HG02623 (cell line): ENCODE data around the gene VWA2.

Source experiments
- ATAC-seq: cut with Tn5 transposase; IDR thresholded peaks from one replicate; pipeline ENCODE4 v1.9.1; 2021; ENCODE audit warnings: moderate library complexity; ENCODE audit not compliant: unreplicated experiment

Gene VWA2

GRCh38 chr10:114274616-114275453 is 35.8 kb downstream of the VWA2 start:
- no peak for ATAC-seq

- no peak for ATAC-seq
Measured at GRCh38 chr10:114276066-114276465, 37.0 kb downstream of the VWA2 start.

- ATAC-seq, result no peak
Measured at GRCh38 chr10:114276671-114277070, 37.6 kb downstream of the VWA2 start.

- ATAC-seq, result no peak
Measured at GRCh38 chr10:114278140-114278883, 39.3 kb downstream of the VWA2 start.

- no peak for ATAC-seq
Measured at GRCh38 chr10:114278884-114279191, 39.8 kb downstream of the VWA2 start.

GRCh38 chr10:114279289-114279688 is 40.2 kb downstream of the VWA2 start:
- no peak for ATAC-seq

- no peak for ATAC-seq
Measured at GRCh38 chr10:114279901-114280644, 41.0 kb downstream of the VWA2 start.

- ATAC-seq, result no peak
Measured at GRCh38 chr10:114281006-114281405, 42.0 kb downstream of the VWA2 start.

GRCh38 chr10:114281461-114281860 is 42.4 kb downstream of the VWA2 start:
- no peak for ATAC-seq

GRCh38 chr10:114282526-114282925 is 43.5 kb downstream of the VWA2 start:
- no peak for ATAC-seq

- ATAC-seq, result no peak
Measured at GRCh38 chr10:114283091-114283490, 44.0 kb downstream of the VWA2 start.

GRCh38 chr10:114283535-114284234 is 44.6 kb downstream of the VWA2 start:
- no peak for ATAC-seq

- no peak for ATAC-seq
Measured at GRCh38 chr10:114284346-114285071, 45.5 kb downstream of the VWA2 start.

GRCh38 chr10:114285961-114286441 is 46.9 kb downstream of the VWA2 start:
- ATAC-seq, result no peak

GRCh38 chr10:114286921-114287320 is 47.9 kb downstream of the VWA2 start:
- no peak for ATAC-seq

- ATAC-seq, result no peak
Measured at GRCh38 chr10:114288424-114289095, 49.5 kb downstream of the VWA2 start.

GRCh38 chr10:114289096-114289436 is 50.0 kb downstream of the VWA2 start:
- no peak for ATAC-seq

GRCh38 chr10:114290038-114290437 is 51.0 kb downstream of the VWA2 start:
- no peak for ATAC-seq

GRCh38 chr10:114291076-114291475 is 52.0 kb downstream of the VWA2 start:
- no peak for ATAC-seq

GRCh38 chr10:114291516-114291915 is 52.5 kb downstream of the VWA2 start:
- no peak for ATAC-seq
